Measurements from ENCODE around the gene TMIGD3.

- TF ChIP-seq EZH2 (IDR thresholded peaks at IDR 0.05; ENCODE audit: borderline replicate concordance, low read depth, low read length, severe bottlenecking) (no peak), CTCF (IDR thresholded peaks at IDR 0.05; ENCODE audit: borderline replicate concordance, extremely low read depth, low read length, poor library complexity, severe bottlenecking) (no peak)
These were observed 7.9 kb upstream of the TMIGD3 start for GRCh38 chr1:111511370-111511769.

Measured in DND-41 (cell line).